Ovary (tissue), 3 donors: ENCODE measurements around the gene ATP13A4.

Experiments used
- EP300 ChIP-seq: sonication (generic); formaldehyde crosslinking; IDR thresholded peaks from one replicate; pipeline ENCODE4 v1.6.1; 2017; ENCODE audit warnings: antibody characterized with exemption
- POLR2A ChIP-seq: fragments of 450-650 bp; IDR thresholded peaks from one replicate; pipeline ENCODE4 v1.6.1; 2017; ENCODE audit warnings: antibody characterized with exemption, mild to moderate bottlenecking, moderate library complexity
- TF ChIP-seq, protein P1 (sequence below), 3 donors: fragments of 450-650 bp in 2 of 3; fragments of 200-600 bp in 1 of 3; IDR thresholded peaks; one replicate each; pipeline versions ENCODE4 v1.5.1 to v1.8.0; 2016 to 2022; ENCODE audit warnings: antibody characterized with exemption in 3 of 3, mild to moderate bottlenecking in 1 of 3
- donor health status: DM: no; HTN: no; CAD: no.

DNA sequence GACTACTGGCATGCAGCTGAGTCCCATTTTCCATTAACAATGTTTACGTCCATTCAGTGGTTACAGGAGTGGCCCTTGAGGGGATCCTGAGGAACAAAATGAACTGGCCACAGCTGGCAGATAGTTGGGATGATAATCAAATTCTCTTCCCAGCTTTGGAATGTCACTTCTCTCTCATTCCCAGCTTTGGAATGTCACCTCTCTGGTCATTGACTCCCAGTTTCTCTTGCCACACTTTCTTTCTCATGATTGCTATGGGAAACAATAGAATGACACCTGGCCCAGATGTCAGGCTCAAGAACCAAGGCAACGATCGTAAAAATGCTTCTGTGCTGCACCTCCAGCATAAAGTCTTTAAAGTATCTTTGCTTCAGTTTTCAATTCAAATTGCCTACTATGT is 34.0 kb downstream of the ATP13A4 start:
- TF ChIP-seq, protein P1, sequence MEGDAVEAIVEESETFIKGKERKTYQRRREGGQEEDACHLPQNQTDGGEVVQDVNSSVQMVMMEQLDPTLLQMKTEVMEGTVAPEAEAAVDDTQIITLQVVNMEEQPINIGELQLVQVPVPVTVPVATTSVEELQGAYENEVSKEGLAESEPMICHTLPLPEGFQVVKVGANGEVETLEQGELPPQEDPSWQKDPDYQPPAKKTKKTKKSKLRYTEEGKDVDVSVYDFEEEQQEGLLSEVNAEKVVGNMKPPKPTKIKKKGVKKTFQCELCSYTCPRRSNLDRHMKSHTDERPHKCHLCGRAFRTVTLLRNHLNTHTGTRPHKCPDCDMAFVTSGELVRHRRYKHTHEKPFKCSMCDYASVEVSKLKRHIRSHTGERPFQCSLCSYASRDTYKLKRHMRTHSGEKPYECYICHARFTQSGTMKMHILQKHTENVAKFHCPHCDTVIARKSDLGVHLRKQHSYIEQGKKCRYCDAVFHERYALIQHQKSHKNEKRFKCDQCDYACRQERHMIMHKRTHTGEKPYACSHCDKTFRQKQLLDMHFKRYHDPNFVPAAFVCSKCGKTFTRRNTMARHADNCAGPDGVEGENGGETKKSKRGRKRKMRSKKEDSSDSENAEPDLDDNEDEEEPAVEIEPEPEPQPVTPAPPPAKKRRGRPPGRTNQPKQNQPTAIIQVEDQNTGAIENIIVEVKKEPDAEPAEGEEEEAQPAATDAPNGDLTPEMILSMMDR (IDR thresholded peaks at IDR 0.05): no peak
- no peak for TF ChIP-seq POLR2A
- TF ChIP-seq EP300: no peak
